GM19467 (cell line): ENCODE measurements around the gene ECHDC1.

Source experiments
- ATAC-seq: cut with Tn5 transposase; IDR thresholded peaks from one replicate; pipeline ENCODE4 v1.9.1; 2021; ENCODE audit warnings: mild to moderate bottlenecking, moderate library complexity; ENCODE audit not compliant: unreplicated experiment

The ECHDC1 gene

DNA sequence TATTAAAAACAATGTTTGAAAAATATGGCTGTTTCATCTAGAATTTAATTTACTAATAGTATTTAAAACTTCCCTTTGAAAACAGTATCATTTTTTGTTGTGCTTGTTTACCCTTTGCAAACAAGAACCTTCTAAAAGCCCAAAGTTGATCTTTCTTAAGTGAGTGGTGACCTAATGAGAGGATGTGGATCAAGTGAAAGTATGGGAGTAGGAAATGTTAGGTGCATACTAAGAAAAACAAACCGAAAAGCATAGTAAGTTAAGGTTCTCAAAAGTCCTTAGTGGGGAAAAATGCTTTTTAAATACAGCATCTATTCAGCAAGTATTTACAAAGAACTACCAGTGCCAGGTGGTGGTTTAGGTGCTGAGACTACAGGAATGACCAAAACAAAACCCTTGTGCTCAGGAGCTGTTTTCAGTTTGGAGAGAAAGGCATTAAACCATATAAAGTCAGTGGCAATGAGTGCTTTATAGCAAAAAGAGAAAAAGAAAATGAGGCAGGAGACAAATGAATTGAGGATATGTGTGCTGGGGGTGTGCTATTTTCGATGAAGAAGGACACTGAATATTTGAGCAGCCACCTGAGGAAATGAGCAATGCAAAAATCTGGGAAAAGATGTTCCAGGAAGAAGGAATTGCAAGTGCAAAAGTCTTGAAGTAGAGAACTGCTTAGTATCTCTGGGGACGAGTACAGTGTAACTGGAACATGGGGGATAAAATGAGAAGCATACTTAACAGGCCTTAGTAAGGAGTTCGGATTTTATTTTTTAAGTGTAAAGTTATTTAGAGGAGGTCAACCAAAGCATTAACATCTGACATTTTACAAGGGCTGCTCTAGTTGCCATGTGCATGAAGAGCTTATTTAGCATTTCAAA, 52.8 kb downstream of the ECHDC1 start:
- ATAC-seq = no peak

DNA sequence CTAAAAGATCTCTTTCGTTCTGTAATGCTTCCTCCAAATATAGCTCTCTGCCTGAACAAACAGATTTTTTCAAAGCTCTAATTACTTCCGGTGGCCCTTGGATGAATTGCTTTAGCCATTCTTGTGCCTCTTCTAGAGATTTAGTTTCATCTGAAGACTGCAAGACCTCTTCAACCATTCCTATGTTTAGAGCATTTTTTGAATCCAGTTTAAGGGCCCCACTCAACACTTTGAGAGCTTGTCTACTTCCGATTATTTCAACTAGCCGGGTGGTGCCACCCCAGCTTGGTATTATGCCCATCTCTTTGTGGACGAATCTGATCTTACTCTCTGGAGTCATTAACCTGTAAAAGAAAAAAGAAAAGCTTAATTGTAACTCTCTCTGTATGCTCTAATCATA, 53.5 kb downstream of the ECHDC1 start:
- ATAC-seq = no peak

- ATAC-seq = no peak
Observed at GRCh38 chr6:127288705-127289104, 54.7 kb downstream of the ECHDC1 start.

DNA sequence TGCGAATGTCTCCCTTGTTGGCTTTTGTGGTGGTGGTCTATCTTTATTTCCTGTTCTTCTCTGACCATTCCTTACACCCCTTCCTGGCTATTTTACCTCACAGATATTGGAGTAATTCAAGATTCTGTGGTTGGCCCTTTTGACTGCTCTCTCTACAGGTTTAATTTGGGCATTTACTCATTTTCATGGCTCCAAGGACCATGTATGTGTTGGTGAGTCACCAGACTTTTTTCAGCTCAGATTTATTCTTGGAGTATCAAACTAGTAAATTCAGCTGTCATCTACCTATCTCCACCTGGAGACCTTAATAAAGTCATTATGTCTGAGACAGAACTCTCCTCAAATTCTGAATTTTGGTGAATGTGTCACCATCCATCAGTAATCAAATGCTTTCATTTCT, 61.2 kb downstream of the ECHDC1 start:
- ATAC-seq = no peak

DNA sequence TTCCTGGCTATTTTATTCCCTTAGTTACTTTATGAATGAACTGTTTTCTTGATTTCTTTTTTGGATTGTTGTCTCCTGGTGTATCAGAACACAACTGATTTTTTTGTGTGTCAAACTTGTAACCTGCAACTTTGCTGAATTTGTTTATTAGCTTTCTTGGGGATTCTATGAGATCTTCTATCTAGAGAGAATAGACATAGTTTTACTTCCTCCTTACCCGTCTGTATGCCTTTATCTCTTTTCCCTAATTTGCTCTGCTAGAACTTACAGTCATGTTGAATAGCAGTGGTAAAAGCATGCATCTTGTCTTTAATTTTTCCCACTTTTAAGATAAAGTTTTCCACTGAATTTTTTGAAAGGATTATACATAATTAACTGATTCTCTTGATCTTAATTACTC, 63.6 kb downstream of the ECHDC1 start:
- no peak for ATAC-seq

- no peak for ATAC-seq
Observed at GRCh38 chr6:127277878-127278843, 65.2 kb downstream of the ECHDC1 start.

GRCh38 chr6:127276331-127276730, 67.1 kb downstream of the ECHDC1 start:
- no peak for ATAC-seq

DNA sequence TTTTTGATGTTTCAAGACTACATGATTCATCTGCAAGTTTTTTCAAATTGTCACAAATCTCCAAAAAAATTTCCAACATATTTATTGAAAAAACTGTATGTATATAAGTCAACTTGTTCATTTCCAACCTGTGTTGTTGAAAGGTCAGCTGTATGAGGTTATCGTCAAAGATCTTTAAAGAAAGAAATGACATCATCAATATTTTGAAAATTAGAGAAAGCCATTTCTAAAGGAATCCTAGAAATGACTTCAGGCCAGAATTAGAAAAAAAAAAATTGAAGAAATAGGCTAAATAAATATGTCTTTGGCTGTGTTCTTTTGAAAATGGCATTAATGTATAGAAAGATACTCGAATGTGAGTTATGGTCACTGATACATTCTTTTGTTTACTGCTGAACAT, 69.9 kb downstream of the ECHDC1 start:
- ATAC-seq = no peak

GRCh38 chr6:127272576-127272975, 70.8 kb downstream of the ECHDC1 start:
- no peak for ATAC-seq

- peak; percentile 1 for ATAC-seq
Observed at GRCh38 chr6:127267646-127268625, 75.5 kb downstream of the ECHDC1 start.

- ATAC-seq = peak; percentile 79
Observed at GRCh38 chr6:127266892-127267645, 76.3 kb downstream of the ECHDC1 start.

DNA sequence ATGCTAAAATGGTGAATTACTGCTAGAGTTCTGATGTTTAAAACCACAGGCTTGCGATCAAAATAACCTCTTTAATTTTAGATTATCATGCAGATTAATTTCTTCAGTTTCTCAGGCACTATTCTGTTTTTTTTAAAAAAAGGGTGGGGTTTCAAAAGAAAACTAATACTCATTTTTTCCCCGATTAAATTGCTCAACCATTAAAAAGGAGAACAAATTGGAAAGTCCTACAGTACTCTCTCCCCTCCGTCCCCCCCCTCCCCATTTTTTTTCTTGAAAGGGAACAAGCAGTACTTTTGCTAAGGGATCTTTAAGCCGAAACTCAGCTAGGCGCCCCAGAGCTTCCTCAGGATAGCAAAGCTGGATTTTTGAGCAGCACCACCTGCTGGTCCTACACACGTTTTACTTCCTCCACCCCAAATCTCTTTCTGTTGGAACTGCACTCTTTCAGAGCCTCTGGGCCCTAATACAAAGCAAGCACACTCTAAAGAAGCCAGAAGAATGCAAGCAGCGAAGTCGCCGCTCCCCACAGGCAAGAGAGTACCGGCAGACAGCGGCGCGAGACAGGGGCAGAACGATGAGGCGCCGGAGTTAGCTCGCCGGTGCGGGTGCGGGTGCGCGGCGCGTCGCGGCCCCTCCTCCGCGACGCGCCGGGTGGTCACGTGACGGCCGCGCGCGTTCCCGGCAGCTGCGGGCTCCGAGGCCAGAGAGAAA, 77.1 kb downstream of the ECHDC1 start, which contains the start of gene RNF146:
Gene RNF146, plus strand, starts transcription at position 687 of the 714 bp plus-strand sequence. CDS start 13,475 bp downstream, outside the sequence.
- peak; percentile 81 for ATAC-seq

DNA sequence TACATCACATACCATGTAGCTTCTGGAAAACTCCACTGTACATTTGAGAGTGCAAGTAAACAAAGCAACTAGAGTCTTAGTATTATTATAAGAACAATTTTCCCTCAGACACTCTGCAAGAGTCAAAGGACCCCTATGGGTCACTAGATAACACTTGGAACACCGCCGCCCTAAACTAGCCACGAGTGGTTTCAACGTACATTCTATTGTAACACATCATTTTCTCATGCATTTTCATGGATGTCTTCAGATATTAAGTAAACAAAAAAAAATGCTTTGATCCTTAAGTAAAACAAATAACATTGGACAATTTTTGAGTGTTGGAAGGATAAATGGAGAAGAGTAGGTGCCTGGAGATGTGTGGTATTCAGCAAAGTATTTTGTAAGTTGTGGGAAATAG, 79.9 kb downstream of the ECHDC1 start:
- ATAC-seq = no peak

DNA sequence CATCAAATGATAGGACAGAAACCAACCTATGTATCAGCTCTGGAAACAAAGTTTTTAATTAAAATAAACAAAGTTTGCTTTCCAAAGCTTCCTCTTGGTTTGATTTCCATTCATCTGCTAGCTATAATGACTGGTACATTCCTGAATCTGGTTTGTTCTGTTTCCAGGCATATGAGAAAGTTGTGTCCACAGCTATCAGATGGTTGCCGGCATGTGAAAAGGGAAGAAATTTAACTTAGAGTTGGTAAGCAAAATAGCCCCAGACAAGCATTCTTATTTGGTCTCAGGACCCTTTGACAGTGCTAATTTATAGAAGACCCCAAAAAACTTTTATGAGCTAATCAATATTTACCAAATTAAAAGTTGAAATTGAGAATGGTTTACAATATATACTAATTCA, 80.5 kb downstream of the ECHDC1 start:
- no peak for ATAC-seq

- no peak for ATAC-seq
Observed at GRCh38 chr6:127255286-127255685, 88.1 kb downstream of the ECHDC1 start.

GRCh38 chr6:127249621-127250020, 93.8 kb downstream of the ECHDC1 start:
- no peak for ATAC-seq

GRCh38 chr6:127247114-127248096, 96.0 kb downstream of the ECHDC1 start:
- ATAC-seq = no peak

GRCh38 chr6:127243501-127243900, 99.9 kb downstream of the ECHDC1 start:
- ATAC-seq = no peak
